ENCODE measurements around the gene RNF152.
"Not testable (repeated sequence)": the region's sequence is repeated elsewhere in the genome, so short reads cannot be mapped to it uniquely, and the experiment has no call there.

Gene RNF152

DNA sequence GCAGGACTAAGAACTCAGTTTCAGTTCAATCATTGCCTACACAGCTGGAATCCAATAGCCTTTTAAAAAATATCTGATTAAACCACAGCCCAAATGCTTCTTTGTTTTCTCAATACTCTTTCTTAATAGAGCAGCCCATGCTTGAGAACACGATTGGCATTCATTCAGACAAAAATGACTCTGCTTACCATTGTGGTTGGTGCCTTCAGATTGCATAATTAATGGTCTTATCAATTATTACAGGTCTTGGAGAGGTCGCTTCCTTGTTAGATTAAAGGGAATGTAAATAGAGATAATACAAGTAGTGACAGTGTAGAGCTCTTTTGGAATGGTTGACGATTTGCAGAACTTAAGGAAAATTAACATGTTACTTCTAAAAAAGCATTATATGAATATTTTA, 107.2 kb downstream of the RNF152 start:
- TF ChIP-seq, protein P1, sequence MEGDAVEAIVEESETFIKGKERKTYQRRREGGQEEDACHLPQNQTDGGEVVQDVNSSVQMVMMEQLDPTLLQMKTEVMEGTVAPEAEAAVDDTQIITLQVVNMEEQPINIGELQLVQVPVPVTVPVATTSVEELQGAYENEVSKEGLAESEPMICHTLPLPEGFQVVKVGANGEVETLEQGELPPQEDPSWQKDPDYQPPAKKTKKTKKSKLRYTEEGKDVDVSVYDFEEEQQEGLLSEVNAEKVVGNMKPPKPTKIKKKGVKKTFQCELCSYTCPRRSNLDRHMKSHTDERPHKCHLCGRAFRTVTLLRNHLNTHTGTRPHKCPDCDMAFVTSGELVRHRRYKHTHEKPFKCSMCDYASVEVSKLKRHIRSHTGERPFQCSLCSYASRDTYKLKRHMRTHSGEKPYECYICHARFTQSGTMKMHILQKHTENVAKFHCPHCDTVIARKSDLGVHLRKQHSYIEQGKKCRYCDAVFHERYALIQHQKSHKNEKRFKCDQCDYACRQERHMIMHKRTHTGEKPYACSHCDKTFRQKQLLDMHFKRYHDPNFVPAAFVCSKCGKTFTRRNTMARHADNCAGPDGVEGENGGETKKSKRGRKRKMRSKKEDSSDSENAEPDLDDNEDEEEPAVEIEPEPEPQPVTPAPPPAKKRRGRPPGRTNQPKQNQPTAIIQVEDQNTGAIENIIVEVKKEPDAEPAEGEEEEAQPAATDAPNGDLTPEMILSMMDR (IDR thresholded peaks at IDR 0.05; ENCODE audit: low read depth, low read length, poor library complexity, severe bottlenecking) = no peak
- no peak for TF ChIP-seq EZH2phosphoT487 (IDR thresholded peaks at IDR 0.05; ENCODE audit: borderline replicate concordance, low read length)
- no peaks in the 10 kb centered on the region for H3K79me2 ChIP-seq (ENCODE audit: control insufficient read depth, low read length)

DNA sequence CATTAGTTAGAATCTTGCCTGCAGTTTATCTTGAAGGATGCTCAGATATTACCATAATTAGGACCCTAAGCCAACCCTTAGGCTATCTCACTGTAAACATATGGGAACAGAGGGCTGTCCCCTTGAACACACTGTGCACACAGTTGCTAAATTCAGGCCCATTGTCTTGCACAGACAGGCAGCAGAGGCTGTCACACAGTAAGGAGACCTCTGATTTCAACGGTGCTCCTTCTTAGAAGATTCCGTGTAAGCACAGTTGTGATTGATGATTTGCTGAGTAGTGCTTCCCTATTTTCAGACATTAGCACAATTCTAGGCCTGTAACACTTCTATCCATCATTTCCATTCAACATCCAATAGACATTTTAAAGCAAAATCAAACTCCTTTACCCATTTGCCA, 108.0 kb downstream of the RNF152 start:
- Histone ChIP-seq H3K79me2 (ENCODE audit: control insufficient read depth, low read length) (no peaks in the 10 kb centered on the region), H3K9me3 (ENCODE audit: control insufficient read depth, insufficient read depth, low read length) (no peaks in the 10 kb centered on the region), H3K4me3 (ENCODE audit: low read length) (no peak overlapping the region), H3K27ac (ENCODE audit: low read depth, low read length) (no peak overlapping the region), H3K36me3 (ENCODE audit: control insufficient read depth, low read length) (no peaks in the 10 kb centered on the region), H3F3A (ENCODE audit: control insufficient read depth, insufficient read depth) (no peaks in the 10 kb centered on the region), H4K20me1 (ENCODE audit: control insufficient read depth, insufficient read depth, low read depth, low read length) (no peaks in the 10 kb centered on the region), H3K4me1 (ENCODE audit: control insufficient read depth, low read length) (no peaks in the 10 kb centered on the region), H3K27me3 (ENCODE audit: control insufficient read depth, low read length) (no peaks in the 10 kb centered on the region), H3K4me2 (ENCODE audit: low read length) (no peak overlapping the region), H3K9me2 (replicated peaks; ENCODE audit: control insufficient read depth, low read length) (no peaks in the 10 kb centered on the region)
- no peak for TF ChIP-seq EZH2phosphoT487 (IDR thresholded peaks at IDR 0.05; ENCODE audit: borderline replicate concordance, low read length)
- TF ChIP-seq, protein P1 (IDR thresholded peaks at IDR 0.05; ENCODE audit: low read depth, low read length, poor library complexity, severe bottlenecking) = no peak

More for the DNA sequence above, 107.2 kb downstream of the RNF152 start:
- Histone ChIP-seq H3K9me2 (replicated peaks; ENCODE audit: control insufficient read depth, low read length) (no peaks in the 10 kb centered on the region), H3K4me3 (ENCODE audit: low read length) (no peak overlapping the region), H4K20me1 (ENCODE audit: control insufficient read depth, insufficient read depth, low read depth, low read length) (no peaks in the 10 kb centered on the region), H3K9me3 (ENCODE audit: control insufficient read depth, insufficient read depth, low read length) (no peaks in the 10 kb centered on the region), H3K4me2 (ENCODE audit: low read length) (no peak overlapping the region), H3K27me3 (ENCODE audit: control insufficient read depth, low read length) (no peaks in the 10 kb centered on the region), H3K36me3 (ENCODE audit: control insufficient read depth, low read length) (no peaks in the 10 kb centered on the region), H3F3A (ENCODE audit: control insufficient read depth, insufficient read depth) (no peaks in the 10 kb centered on the region), H3K27ac (ENCODE audit: low read depth, low read length) (no peak overlapping the region), H3K4me1 (ENCODE audit: control insufficient read depth, low read length) (no peaks in the 10 kb centered on the region)

DNA sequence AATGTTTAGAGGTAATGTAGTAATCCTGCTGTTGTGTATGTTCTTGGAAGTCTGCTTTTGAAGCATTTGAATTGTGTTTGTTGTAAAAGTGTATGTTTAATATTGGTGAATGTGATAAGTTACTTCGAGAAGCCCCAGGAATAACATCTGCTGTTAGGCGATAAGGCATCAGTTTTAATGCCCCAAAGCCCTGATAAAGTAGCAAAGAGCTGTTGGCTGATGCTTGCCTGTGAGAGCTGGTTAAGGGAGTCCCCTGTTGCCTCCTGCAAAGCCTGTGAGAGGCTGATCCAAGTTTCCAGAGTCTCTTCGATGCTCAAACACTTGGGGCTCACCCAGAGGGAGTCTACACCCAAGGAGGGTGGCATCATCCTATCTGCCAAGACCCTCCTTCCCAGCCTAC, 110.3 kb downstream of the RNF152 start:
- H4K20me1 ChIP-seq (ENCODE audit: control insufficient read depth, insufficient read depth, low read depth, low read length) = no peaks in the 10 kb centered on the region
- H3K27ac ChIP-seq (ENCODE audit: low read depth, low read length) = no peak overlapping the region
- no peak overlapping the region for H3K4me2 ChIP-seq (ENCODE audit: low read length)
- TF ChIP-seq, protein P1 (IDR thresholded peaks at IDR 0.05; ENCODE audit: low read depth, low read length, poor library complexity, severe bottlenecking) = no peak
- TF ChIP-seq EZH2phosphoT487 (IDR thresholded peaks at IDR 0.05; ENCODE audit: borderline replicate concordance, low read length) = no peak
- H3F3A ChIP-seq (ENCODE audit: control insufficient read depth, insufficient read depth) = no peaks in the 10 kb centered on the region
- H3K79me2 ChIP-seq (ENCODE audit: control insufficient read depth, low read length) = no peaks in the 10 kb centered on the region
- no peaks in the 10 kb centered on the region for H3K9me2 ChIP-seq (replicated peaks; ENCODE audit: control insufficient read depth, low read length)
- no peaks in the 10 kb centered on the region for H3K36me3 ChIP-seq (ENCODE audit: control insufficient read depth, low read length)
- H3K4me1 ChIP-seq (ENCODE audit: control insufficient read depth, low read length) = no peaks in the 10 kb centered on the region
- no peaks in the 10 kb centered on the region for H3K9me3 ChIP-seq (ENCODE audit: control insufficient read depth, insufficient read depth, low read length)
- H3K4me3 ChIP-seq (ENCODE audit: low read length) = no peak overlapping the region
- H3K27me3 ChIP-seq (ENCODE audit: control insufficient read depth, low read length) = no peaks in the 10 kb centered on the region

DNA sequence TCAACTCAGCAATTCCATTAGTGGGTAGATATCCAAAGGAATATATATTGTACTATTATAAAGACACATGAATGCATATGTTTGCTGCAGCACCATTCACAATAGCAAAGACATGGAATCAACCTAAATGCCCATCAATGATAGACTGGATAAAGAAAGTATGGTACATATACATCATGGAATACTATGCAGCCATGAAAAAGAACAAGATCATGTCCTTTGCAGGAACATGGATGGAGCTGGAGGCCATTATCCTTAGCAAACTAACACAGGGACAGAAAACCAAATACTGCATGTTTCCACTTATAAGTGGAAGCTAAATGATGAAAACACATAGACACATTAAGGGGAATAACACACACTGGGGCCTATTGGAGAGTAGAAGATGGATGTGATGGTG, 116.6 kb downstream of the RNF152 start:
- not testable (repeated sequence) for H3K9me3 ChIP-seq (ENCODE audit: control insufficient read depth, insufficient read depth, low read length); H3K79me2 ChIP-seq (ENCODE audit: control insufficient read depth, low read length); H3K36me3 ChIP-seq (ENCODE audit: control insufficient read depth, low read length)

More for the DNA sequence above, 116.6 kb downstream of the RNF152 start:
- H4K20me1 ChIP-seq (ENCODE audit: control insufficient read depth, insufficient read depth, low read depth, low read length); H3K4me1 ChIP-seq (ENCODE audit: control insufficient read depth, low read length); H3K4me3 ChIP-seq (ENCODE audit: low read length); H3K9me2 ChIP-seq (replicated peaks; ENCODE audit: control insufficient read depth, low read length); H3K27me3 ChIP-seq (ENCODE audit: control insufficient read depth, low read length); H3K4me2 ChIP-seq (ENCODE audit: low read length); H3F3A ChIP-seq (ENCODE audit: control insufficient read depth, insufficient read depth); H3K27ac ChIP-seq (ENCODE audit: low read depth, low read length): not testable (repeated sequence)

Measured in DOHH2 (cell line).